NCI-H128 (cell line): ENCODE measurements around the gene C14orf132.

ENCODE experiments used
- DNase-seq: peaks from one replicate; lab custom pipeline; 2025; ENCODE audit not compliant: unreplicated experiment; lab: John Stamatoyannopoulos, UW

The C14orf132 gene

DNA sequence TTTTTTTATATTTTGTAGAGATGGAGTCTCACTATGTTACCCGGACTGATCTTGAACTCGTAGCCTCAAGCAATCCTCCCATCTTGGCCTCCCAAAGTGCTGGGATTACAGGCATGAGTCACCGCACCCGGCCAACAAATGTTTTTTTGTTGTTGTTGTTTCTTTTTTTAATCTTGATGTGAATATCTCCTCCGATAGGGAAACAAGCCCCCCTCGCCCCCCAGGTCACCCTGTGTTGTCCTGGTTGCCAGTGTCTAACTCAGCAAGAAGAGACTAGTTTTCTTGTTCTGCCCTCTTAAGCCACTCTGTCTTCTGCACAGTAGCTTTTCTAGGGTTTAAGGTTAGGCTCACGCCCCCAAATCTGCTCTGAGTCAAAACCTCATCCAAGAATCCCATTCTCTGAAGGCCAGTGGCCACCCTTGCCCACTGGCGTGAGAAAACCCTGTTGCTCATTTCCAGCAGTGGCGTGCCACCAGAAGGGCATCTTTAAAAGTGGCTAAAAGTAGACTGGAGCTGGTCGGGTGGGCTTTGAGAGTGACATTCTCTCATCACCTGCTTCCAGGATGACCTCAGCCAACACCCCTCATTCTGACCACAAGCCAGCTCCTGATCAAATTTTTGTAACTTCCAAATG is 42.7 kb downstream of the C14orf132 start:
- DNase-seq = no peak

GRCh38 chr14:96082420-96083300 is 43.5 kb downstream of the C14orf132 start:
- no peak for DNase-seq

DNA sequence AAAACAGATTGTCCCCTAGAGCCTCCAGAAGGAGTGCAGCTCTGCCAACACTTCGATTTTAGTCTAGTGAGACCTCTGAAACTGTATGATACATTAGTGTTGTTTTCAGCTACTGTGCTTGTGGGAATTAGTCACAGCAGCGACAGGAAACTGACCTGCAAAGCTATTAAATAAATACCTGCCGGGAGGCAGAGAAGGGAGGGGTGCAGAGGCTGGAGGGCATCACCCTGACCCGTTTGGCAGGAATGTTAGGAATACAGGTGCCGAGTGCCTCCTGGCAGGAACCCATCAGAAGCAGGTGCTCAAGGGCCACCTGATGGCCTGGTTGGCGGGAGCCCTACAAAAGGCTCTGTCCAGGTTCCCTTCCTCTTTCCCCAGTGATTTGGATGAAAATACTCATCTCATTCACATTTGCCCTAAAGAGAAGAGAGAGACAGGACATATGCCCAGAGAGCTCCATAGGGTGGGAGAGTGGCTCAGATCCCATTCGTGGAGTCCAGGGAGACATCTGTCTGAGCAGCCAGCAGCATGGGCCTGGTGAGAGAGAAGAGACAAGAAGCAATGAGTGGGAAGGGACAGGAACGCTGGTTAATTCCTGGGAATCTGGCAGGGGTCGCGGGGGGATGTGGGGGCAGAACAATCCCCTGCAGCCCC is 44.6 kb downstream of the C14orf132 start:
- no peak for DNase-seq

GRCh38 chr14:96084796-96085195 is 45.6 kb downstream of the C14orf132 start:
- DNase-seq = no peak

DNA sequence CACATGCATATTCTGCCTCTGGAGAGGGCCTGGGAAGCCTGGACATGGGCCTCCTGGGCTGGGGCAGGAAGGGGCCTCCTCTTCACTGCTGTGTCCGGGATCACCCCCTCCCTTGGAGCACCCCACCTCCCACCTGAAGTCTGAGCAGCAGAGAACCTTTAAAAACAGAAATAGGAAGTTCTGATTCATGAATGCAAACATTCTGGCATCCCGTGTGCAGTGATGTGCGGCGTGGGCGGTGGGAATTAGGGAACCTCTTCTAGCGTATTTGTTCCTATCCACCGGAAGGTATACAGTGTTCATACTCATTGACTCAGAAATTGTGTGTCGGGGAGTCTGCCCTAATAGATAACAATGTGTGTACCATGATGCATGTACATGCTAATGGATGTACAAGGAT is 46.2 kb downstream of the C14orf132 start:
- no peak for DNase-seq

GRCh38 chr14:96086032-96086431 is 46.9 kb downstream of the C14orf132 start:
- DNase-seq = no peak

- DNase-seq = no peak
These were observed 47.5 kb downstream of the C14orf132 start for GRCh38 chr14:96086574-96087077.

DNA sequence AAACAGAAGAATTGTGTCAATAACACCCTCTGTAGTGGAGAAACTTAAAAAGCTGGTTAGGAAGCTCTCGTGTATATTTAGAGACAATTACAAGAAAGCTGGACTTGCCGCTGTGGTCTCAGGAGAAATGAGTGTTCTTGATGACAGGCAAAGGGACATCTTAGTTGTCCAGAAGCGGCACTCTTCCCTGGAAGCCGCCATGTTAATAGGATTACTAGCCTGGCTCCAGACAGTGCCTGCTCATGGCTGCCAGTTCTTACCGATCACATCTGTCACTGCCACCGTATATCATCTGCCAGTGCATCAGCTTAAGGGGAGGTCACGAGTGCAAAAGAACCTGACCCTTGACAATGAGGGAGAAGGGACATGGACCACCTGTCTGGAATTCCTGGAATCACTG is 48.9 kb downstream of the C14orf132 start:
- no peak for DNase-seq

- no peak for DNase-seq
These were observed 49.3 kb downstream of the C14orf132 start for GRCh38 chr14:96088481-96088880.

DNA sequence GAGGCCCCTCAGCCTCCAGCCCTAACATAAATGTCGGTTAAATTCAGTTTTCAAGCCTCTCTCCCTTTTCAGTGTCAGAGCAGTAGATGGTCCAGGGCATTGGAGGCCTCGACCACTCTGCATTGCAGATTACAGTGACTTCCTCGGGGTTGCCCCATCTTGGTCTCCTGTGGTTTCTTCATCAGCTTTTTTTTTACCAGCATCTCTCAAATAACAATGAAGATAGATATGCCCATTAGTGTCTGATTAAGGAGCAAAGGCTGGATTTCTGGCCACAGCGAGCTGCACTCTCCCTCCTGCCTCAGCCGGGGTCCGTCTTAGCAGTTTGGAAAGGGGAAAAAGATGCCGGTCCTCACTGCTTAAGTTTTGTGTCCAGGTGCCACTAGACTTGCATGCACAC is 49.7 kb downstream of the C14orf132 start:
- DNase-seq = no peak

- DNase-seq = no peak
These were observed 50.2 kb downstream of the C14orf132 start for GRCh38 chr14:96089401-96089800.

GRCh38 chr14:96090441-96091148 is 51.4 kb downstream of the C14orf132 start:
- peak; percentile 96 for DNase-seq

- no peak for DNase-seq
These were observed 52.1 kb downstream of the C14orf132 start for GRCh38 chr14:96091149-96091693.

GRCh38 chr14:96091941-96092411 is 52.8 kb downstream of the C14orf132 start:
- no peak for DNase-seq

DNA sequence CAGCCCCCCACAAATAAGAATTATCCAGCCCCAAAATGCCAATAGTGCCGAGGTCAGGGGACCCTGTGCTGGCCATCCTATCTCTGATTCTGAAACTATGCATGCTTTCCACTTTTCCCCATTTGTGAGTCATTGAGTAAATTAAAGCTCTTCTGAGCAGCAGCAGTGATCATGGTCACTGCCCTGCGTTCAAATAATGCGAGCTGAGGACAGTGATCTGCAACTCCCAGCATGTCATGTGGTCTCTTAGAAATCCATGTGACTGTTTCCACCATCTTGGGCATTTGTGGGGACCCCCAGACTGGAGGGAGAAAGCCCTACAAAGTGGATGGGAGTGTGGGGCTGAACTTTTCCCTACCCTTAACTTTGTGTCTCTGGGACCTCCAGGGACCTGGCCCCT is 53.8 kb downstream of the C14orf132 start:
- DNase-seq = no peak

DNA sequence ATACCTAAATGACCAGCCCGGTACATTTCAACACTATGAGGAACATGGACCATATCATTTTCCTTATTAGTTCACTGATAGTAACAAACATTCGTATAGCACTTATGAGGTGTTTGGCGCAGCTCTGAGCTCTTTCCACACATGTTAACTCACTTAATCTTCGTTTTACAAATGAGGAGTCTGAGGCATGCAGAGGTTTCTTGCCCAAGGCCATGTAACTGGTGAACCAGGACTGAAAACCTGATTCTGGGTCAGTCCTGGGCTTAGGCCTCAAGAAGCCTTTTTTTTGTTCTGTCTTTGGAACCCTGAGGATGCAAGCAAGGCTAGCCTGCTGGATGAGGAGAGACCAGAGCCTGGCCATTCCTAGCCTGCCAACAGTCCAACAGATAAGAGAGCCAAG is 55.0 kb downstream of the C14orf132 start:
- no peak for DNase-seq

DNA sequence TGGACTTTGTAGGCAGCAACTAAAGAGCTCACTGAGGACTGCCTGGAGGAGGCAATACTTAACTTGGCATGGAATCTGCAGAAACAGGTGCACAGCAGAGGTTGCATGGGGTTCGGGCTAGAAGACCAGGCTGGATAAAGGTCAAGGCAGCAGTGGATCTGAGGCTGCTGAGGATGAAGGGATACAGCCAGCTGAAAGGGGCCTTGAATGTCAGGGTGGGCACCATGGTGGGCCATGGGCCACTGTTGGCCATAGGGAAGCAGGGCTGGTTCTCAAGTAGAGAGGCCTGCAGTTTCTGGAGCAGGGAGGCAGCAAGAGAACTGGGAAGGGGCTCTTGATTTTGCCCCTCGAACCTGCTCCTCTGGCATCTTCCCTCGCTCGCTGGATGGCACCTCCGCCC is 55.5 kb downstream of the C14orf132 start:
- no peak for DNase-seq

GRCh38 chr14:96095058-96095457 is 55.9 kb downstream of the C14orf132 start:
- no peak for DNase-seq

GRCh38 chr14:96095581-96096476 is 56.7 kb downstream of the C14orf132 start:
- DNase-seq = no peak
